Measurements from ENCODE around the gene NAA80.

DNA sequence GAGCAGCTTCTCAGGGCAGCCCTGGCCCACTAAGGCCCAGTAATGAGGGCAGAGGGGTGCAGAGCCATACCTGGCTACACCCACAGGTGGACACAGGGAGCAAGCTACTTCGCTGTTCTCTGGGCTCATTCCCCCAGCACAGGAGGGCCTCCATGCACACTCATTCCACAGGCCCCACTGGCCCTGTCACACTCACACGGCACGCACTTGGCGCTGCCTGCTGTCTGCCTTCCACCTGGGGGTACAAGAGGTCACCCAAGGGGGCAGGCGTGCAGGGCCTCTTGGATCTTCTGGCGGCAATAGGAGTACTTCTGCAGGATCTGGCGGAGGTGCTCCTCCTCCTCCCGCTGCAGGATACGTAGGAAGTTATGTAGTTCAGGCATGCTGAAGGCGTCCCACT lies 31.1 kb upstream of the NAA80 start:
- TF ChIP-seq, protein P1, sequence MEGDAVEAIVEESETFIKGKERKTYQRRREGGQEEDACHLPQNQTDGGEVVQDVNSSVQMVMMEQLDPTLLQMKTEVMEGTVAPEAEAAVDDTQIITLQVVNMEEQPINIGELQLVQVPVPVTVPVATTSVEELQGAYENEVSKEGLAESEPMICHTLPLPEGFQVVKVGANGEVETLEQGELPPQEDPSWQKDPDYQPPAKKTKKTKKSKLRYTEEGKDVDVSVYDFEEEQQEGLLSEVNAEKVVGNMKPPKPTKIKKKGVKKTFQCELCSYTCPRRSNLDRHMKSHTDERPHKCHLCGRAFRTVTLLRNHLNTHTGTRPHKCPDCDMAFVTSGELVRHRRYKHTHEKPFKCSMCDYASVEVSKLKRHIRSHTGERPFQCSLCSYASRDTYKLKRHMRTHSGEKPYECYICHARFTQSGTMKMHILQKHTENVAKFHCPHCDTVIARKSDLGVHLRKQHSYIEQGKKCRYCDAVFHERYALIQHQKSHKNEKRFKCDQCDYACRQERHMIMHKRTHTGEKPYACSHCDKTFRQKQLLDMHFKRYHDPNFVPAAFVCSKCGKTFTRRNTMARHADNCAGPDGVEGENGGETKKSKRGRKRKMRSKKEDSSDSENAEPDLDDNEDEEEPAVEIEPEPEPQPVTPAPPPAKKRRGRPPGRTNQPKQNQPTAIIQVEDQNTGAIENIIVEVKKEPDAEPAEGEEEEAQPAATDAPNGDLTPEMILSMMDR (IDR thresholded peaks at IDR 0.05; ENCODE audit: low read depth, low read length, poor library complexity, severe bottlenecking): no peak
- TF ChIP-seq EZH2phosphoT487 (IDR thresholded peaks at IDR 0.05; ENCODE audit: borderline replicate concordance, low read length): no peak

All from DOHH2 (cell line).